Eye (tissue), 1 donor: ENCODE data around the gene CCDC27.
A peak's percentile ranks its signal among the peaks of the same experiment; 100 is the strongest.
"Not testable (repeated sequence)": the region's sequence is repeated elsewhere in the genome, so short reads cannot be mapped to it uniquely, and the experiment has no call there.

Experiments
- DNase-seq: peaks from one replicate; pipeline ENCODE4 v3.0.0-alpha.2; 2015

Gene CCDC27

GRCh38 chr1:3738943-3739342, 13.3 kb upstream of the CCDC27 start:
- no peak for DNase-seq

DNA sequence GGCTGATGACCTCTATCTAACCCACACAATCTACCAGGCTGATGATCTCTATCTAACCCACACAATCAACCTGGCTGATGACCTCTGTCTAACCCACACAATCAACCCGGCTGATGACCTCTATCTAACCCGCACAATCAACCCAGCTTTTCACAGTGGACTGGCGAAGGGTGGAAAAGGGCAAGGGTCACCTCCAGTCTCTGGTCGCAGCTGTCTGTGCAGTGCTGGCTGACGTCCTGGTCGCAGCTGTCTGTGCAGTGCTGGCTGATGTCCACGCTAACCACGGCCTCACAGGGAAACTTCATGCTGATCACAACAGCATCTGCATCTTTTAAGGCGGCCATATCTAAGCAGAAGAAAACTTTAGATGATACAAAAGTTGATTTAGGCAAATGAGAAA, 12.2 kb upstream of the CCDC27 start:
- no peak for DNase-seq

DNA sequence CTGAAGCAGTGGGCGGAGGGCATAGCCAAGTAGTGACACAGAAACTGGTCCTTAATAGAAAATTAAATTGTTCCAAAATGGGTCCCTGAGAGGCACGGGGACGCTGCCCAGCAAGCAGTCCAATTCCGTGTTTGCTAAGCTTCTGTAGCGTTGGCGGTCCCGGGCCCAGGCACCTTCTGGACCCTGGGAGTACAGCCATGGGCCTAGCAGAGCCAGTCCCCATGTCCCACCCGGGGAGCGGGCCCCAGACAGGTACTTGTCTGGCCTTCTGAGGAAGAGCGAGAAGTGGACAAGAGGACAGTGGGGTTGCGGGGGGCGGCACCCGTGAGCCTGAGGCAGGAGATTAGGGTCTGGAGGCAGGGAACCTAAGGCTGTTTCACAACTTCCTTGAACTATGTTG, 11.5 kb upstream of the CCDC27 start:
- no peak for DNase-seq

- DNase-seq: no peak
Measured at GRCh38 chr1:3741566-3742438, 10.4 kb upstream of the CCDC27 start.

DNA sequence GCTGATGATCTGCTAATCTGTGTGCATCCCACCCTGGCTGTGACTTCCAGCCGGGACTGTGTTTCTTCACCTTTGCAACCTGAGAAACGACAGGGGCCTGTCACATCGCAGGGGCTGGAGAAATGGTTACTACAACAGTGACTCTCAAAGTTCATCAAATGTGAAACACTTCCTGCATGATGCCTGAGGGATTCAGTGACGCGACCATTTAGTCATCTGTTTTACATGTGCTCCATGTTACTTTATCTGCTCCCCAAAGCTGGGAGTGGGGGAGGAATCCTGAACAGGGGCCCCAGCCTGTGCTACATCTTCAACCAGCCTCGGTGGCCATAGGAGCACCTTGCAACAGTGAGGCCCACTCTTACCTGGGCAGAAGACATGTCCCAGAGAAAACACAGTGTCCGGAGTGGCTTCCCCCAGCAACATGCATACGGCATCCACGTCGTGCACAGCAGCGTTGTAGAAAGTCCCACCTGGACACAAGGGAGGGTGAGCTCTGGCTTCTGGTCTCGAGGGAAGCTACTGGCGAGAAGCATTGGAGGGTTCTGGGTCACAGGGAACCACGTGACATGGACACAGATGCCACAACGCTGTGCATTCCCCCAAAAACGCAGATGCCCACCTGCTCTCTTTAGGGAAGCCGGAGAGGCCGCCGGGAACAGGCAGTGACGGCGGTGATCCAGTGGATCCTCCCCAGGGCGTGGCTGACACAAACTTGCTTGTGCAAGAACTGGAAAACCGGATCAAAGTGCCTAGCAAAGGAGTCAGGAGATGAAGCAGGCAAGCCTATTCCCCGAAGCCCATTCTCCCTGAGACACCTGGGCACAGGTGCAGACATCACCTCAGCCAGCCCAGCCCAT, 9.6 kb upstream of the CCDC27 start:
- DNase-seq: no peak

- DNase-seq: no peak
Measured at GRCh38 chr1:3743421-3743820, 8.8 kb upstream of the CCDC27 start.

GRCh38 chr1:3743826-3744225, 8.4 kb upstream of the CCDC27 start:
- no peak for DNase-seq

DNA sequence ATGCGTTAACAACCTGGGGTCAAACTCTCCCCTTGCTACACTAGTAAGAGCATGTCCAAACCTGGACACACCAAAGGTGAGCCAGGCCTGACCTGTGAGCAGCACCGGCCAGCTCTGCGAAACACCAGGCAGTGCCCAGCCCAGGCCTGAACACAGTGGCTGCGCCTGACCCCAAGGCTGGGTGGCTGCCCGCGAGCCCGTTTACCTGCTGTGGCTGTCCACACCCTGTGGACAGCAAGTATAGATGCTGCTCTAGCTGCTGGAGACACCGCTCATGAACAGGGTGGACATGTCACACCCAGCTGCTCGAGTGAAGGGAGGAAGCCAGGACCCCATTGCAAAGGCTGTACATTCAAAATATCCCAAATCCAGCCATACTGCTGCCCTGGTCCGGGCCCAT, 7.6 kb upstream of the CCDC27 start:
- DNase-seq: no peak

DNA sequence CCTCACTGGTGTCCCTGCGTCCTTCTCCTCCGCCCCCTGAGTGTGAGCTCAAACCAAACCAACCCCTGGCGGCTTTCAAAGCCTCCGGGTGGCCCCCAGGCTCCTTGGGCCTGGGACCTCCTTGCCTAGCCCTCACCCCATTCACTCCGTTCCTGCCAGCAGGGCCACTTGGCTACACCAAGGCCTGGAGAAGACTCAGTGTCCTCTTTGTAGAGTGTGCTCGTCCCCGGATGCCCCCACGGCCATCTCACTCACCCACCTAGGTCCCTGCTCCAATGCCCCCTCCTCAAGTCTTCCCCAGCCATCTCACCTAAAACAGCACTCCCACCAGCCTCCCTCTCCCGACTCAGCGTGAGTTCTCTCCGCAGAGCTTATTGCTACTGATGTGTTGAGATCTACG, 7.2 kb upstream of the CCDC27 start:
- no peak for DNase-seq

- no peak for DNase-seq
Measured at GRCh38 chr1:3745590-3746381, 6.5 kb upstream of the CCDC27 start.

GRCh38 chr1:3746389-3746829, 5.8 kb upstream of the CCDC27 start:
- DNase-seq: peak; percentile 42

- peak; percentile 92 for DNase-seq
Measured at GRCh38 chr1:3746830-3747521, 5.3 kb upstream of the CCDC27 start.

DNA sequence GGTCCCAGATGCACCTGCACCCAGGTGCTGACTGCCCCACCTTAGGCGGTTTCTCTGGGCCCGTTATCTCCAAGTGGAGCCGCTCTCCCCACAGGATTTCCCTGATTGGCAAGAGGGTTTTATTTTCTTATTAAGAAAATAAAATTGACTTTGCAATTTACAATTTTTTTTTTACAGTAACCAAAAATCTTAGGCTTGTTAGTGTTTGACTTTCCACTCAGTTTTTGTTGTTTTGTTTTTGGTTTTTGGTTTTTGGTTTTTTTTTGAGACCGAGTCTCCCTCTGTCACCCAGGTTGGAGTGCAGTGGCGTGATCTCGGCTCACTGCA, 4.8 kb upstream of the CCDC27 start:
- DNase-seq: no peak

GRCh38 chr1:3747903-3748302, 4.3 kb upstream of the CCDC27 start:
- no peak for DNase-seq

DNA sequence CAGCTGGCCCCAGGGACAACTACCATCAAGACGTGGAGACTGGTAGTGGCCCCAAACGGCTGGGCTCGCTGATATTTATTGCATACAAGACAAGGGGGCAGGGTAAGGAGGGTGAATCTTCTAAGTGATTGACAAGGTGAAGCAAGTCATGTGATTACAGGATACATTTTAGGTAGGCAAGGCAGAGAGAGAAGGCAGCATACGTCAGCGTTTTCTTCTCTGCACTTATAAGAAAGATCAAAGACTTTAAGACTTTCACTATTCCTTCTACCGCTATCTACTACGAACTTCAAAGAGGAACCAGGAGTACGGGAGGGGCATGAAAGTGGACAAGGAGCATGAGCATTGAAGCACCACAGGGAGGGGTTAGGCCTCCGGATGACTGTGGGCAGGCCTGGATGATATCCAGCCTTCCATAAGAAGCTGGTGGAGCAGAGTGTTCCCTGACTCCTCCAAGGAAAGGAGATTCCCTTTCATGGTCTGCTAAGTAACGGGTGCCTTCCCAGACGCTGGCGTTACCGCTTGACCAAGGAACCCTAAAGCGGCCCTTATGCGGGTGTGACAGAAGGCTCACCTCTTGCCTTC, 3.8 kb upstream of the CCDC27 start:
- not testable (repeated sequence) for DNase-seq

DNA sequence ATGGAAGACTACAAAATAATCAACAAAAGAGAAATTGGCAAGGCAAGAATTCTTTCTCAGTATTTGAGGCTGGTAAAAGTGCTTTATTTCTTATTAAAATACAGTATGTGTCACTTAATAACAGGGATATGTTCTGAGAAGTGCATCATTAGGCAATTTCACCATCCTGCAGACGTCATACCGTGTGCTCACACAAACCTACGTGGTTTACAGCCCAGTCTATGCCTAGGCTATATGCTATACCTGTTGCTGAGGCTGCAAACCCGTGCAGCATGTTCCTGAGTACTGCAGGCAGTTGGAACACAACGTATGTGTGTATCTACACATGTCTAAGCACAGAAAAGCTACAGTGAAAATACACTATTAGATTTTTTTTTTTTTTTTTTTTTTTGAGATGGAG, 2.7 kb upstream of the CCDC27 start:
- no peak for DNase-seq

DNA sequence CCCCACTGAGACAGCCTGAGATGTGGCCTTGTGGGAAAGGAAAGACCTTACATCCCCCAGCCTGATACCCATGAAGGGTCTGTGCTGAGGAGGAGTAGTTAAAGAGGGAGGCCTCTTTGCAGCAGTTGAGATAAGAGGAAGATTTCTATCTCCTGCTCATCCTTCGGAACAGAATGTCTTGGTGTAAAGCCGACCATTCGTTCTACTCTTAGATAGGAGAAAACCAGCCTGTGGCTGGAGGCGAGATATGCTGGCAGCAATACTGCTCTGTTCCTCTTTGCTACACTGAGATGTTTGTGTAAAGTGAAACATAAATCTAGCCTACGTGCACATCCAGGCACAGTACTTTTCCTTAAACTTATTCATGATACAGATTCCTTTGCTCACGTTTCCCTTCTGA, 1.5 kb upstream of the CCDC27 start:
- DNase-seq: no peak

GRCh38 chr1:3753656-3754454, 1.6 kb downstream of the CCDC27 start:
- no peak for DNase-seq

DNA sequence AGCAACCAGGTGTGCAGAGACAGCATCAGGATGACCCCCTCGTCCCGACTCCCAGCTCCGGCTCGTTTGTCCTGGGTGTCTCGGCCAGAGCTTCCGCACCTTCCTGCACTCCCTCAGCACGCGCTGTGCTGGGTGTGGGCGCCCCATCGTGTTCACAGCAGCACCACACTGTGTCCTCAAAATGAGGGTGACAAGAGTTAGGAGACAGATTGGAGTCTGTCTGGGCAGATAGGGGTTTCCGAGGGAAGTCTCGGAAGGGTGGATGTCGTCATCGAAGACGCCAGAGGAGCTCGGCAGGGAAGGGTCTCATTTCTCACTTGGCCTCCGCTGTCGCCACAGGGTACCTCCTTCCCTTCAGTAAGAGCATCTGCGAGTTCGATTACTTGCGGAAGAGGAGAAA, 4.1 kb downstream of the CCDC27 start:
- DNase-seq: no peak

GRCh38 chr1:3759164-3759563, 6.9 kb downstream of the CCDC27 start:
- no peak for DNase-seq

DNA sequence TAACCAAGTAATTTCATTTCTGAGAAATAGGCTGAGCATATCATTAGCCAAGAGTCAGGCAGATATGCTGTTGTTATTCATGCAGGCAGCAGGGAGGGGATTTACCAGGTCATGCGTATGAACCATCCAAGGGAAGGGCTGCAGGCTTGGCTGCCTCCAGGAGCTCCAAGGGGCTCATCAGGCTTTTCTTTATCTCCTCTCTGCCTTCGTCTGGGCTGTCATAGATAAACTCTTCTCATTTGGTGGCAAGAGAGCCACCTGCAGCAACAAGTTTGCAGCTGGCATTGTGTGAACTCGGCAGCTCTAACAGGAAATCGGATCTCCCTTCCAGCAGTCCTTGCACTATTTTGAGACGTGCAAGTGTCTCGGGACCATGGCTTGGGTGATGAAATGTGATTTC, 7.5 kb downstream of the CCDC27 start:
- DNase-seq: no peak
